Measurements from ENCODE around the gene TAF5.

TAF5 gene

DNA sequence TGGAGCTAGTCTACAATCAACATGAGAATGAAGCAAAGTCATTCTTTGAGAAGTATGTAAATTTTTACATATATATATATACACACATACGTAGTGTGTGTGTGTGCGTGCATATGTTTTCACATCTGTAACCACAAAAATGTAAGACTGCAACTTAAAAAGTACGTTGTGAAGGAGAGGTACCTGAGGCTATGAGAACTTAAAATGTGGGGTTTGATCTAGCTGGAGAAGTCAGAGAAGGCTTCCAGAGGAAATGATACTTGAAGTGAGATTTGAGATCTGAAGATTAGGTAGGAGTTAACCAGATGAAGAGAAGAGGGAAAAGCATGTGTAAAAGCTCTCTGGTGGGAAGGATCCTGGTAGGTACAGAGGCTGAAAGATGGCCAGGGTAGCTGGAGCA is 5.8 kb downstream of the TAF5 start:
- Histone ChIP-seq H3K27me3 (no peaks in the 10 kb centered on the region), H3K36me3 (peaks cover 29% of the 10 kb centered on the region)

DNA sequence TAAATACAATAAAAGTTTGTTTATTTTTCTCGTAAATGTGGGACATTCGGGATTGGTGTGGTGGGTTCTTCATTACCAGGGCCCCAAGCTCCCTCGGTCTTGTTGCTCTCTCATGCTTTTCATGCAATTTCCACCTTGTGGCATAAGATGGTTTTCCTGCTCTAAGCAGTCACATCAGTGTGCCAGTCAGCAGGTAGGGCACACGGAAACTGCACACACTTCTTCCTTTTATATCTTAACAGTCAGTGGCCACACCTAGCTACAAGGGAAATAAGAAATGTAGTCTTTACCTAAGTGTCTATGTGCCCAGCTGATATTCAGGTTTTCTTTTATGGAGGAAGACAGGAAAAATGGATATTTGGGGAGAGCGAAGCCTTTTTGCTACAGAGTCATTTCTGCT is 6.5 kb downstream of the TAF5 start:
- TF ChIP-seq, protein P1, sequence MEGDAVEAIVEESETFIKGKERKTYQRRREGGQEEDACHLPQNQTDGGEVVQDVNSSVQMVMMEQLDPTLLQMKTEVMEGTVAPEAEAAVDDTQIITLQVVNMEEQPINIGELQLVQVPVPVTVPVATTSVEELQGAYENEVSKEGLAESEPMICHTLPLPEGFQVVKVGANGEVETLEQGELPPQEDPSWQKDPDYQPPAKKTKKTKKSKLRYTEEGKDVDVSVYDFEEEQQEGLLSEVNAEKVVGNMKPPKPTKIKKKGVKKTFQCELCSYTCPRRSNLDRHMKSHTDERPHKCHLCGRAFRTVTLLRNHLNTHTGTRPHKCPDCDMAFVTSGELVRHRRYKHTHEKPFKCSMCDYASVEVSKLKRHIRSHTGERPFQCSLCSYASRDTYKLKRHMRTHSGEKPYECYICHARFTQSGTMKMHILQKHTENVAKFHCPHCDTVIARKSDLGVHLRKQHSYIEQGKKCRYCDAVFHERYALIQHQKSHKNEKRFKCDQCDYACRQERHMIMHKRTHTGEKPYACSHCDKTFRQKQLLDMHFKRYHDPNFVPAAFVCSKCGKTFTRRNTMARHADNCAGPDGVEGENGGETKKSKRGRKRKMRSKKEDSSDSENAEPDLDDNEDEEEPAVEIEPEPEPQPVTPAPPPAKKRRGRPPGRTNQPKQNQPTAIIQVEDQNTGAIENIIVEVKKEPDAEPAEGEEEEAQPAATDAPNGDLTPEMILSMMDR (IDR thresholded peaks at IDR 0.05; ENCODE audit: low read depth, low read length): no peak
- Histone ChIP-seq H3K36me3 (peaks cover 29% of the 10 kb centered on the region), H3K9me3 (no peaks in the 10 kb centered on the region), H3K27me3 (no peaks in the 10 kb centered on the region), H3K4me1 (no peaks in the 10 kb centered on the region), H3K4me3 (ENCODE audit: low read depth, low read length) (no peak overlapping the region)
- no peak for DNase-seq

More for the DNA sequence above, 5.8 kb downstream of the TAF5 start:
- Histone ChIP-seq H3K9me3 (no peaks in the 10 kb centered on the region), H3K4me3 (ENCODE audit: low read depth, low read length) (no peak overlapping the region), H3K4me1 (no peaks in the 10 kb centered on the region)
- TF ChIP-seq, protein P1 (IDR thresholded peaks at IDR 0.05; ENCODE audit: low read depth, low read length): no peak
- no peak for DNase-seq

DNA sequence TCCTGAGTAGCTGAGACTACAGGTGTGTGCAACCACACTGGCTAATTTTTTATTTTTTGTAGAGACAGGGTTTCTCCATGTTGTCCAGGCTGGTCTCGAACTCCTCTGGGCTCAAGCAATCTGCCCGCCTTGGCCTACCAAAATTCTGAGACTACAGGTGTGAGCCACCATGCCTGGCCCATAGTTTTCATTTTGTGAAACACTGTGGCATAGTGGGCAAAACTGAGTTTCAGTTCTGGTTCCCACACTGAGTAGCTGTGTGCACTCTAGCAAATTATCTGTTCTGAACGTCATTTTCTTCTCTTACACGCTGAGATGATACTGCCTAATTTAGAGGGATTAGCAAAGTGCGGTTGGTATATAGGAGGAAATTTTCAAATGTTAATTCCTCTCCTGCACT is 15.0 kb downstream of the TAF5 start:
- Histone ChIP-seq H3K9me3 (no peaks in the 10 kb centered on the region), H3K27me3 (no peaks in the 10 kb centered on the region), H3K4me3 (ENCODE audit: low read depth, low read length) (no peak overlapping the region), H3K4me1 (no peaks in the 10 kb centered on the region), H3K36me3 (peaks cover 22% of the 10 kb centered on the region)
- no peak for DNase-seq
- TF ChIP-seq, protein P1 (IDR thresholded peaks at IDR 0.05; ENCODE audit: low read depth, low read length): no peak

DNA sequence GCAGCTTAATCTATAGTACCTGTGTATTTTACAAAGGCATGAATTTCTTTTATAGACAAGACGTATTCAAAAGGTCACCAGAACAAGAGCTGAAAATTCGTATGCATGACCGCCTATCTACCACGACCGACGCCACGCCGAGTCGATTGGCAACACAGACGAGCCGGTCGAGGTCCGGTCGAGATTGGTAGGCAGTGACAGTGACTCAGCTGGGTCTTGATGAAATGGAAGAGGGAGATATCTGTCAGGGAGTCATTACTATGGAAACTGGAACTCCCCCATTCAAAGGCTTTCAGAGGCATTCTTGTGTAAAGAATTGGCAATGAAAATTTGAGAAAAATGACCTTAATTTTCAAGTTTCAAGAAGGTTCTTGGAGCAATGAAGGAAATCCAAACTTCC is 26.4 kb downstream of the TAF5 start:
- Histone ChIP-seq H3K27me3 (no peaks in the 10 kb centered on the region), H3K4me1 (no peaks in the 10 kb centered on the region), H3K36me3 (peaks cover 56% of the 10 kb centered on the region), H3K9me3 (no peaks in the 10 kb centered on the region), H3K4me3 (ENCODE audit: low read depth, low read length) (no peak overlapping the region; the same call in 1 of the 2 replicates)
- TF ChIP-seq, protein P1 (IDR thresholded peaks at IDR 0.05; ENCODE audit: low read depth, low read length): no peak
- DNase-seq: no peak

DNA sequence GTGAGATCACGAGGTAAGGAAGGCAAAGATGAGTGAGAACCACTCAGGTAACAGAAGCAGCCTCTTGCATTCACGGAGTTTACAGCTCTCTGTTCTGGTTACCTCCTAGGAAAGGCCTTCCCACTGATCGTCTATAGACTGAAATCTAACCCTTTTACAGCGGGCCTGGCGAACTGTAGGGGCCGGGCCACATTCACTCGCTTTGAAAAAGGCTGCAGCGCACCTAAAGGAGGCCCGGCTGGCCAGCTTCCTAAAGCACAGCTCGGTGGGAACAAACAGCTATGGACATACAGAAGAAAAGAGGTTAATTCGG is 27.9 kb downstream of the TAF5 start:
- Histone ChIP-seq H3K4me3 (ENCODE audit: low read depth, low read length) (peak overlapping the region; percentile 89), H3K27me3 (no peaks in the 10 kb centered on the region), H3K4me1 (no peaks in the 10 kb centered on the region), H3K9me3 (no peaks in the 10 kb centered on the region), H3K36me3 (peaks cover 53% of the 10 kb centered on the region)
- TF ChIP-seq, protein P1 (IDR thresholded peaks at IDR 0.05; ENCODE audit: low read depth, low read length): no peak
- no peak for DNase-seq

DNA sequence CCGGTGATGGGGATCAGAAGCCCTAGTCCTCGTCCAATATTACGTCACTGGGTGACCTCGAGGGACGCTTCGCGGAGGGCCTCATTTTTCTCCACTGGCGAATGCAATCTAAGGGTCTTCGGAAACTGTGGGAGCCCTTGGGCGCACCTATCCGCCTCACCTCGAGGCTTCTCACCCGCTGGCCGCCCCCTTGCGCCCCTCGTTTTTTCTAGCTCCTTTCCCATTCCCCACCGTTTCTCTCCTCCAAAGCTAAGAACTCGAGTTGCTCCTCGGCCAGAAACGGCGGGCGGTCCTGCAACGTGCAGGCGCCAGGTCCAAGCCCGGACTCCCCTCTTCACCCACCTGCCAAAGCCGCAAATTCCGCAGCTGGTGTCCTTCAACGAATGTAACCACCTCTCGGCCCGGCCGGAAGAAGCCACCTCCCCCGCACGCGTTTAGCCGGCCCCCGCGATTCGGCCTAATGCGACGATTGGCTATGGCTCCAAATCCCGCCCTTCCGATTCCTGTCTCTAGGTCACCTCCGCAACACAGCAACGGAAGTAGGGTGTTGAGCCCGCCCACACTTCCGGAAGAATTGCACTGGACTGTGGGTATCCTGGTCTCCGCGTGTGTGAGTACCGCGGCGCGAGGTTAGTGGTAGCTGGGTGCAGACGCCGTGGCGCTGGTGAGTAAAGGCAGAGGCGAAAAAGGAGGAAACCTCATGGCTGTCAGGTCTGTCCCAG is 28.5 kb downstream of the TAF5 start, which contains the start of the genes ATP5MK and PDCD11:
ATP5MK (minus strand) TSS at position 409 of the 722 bp plus-strand sequence. CDS start 4,018 bp downstream, outside the sequence.
PDCD11 (plus strand) TSS at position 560 of the 722 bp plus-strand sequence. CDS start 1,801 bp downstream, outside the sequence.
- DNase-seq: peak; percentile 96
- Histone ChIP-seq H3K9me3 (no peaks in the 10 kb centered on the region), H3K36me3 (peaks cover 52% of the 10 kb centered on the region), H3K4me3 (ENCODE audit: low read depth, low read length) (peak within 1 kb of the TSS; percentile 89), H3K27me3 (no peaks in the 10 kb centered on the region), H3K4me1 (no peaks in the 10 kb centered on the region)
- TF ChIP-seq, protein P1 (IDR thresholded peaks at IDR 0.05; ENCODE audit: low read depth, low read length): peak; percentile 24; the same call in 1 of the 2 replicates
